CD4-positive, alpha-beta T cell treated with Interleukin-6 for 4 hours (primary cell): ENCODE data around the gene CPVL.

Experiments
- DNase-seq: peaks from one replicate; pipeline ENCODE4 v3.0.0-alpha.2; 2020; ENCODE audit warnings: mixed read lengths

Gene CPVL

DNA sequence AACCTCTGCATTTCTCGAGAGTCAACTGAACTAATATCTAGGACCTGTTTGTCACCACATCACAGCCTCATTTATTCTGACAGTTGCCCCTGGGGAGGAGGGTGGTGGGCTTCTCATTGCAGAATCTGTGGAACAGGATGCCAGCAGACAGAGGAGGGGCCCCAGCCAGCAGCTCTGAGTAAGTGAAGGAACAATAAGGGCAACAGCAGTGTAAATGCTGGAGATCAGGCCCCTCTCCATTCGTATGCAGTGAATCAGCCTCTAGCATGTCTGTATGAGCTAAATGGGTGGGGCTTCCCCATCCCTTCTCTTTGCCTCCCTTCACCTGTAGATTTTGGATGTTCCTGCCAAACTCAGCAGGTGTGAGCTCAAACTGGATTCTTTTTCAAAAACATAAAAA lies 7.7 kb upstream of the CPVL start:
- no peak for DNase-seq

DNA sequence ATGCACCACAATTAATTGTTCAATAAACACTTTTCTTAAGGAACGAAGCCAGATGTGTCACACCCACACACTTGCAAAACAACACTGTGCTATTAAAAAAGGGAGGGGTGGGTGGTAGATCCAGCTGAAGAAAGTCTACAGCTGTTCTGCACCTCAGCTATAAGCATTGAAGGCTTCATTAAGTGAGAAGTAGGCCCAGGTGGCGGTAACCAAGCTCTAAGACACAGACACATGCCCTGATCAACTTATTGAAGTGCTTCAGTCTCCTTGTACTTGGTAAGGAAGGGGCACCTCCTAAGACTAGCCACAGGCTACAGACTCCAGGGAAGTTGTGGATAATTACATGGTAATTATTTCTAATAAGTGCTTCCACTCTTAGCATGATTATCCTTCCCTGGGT lies 4.5 kb upstream of the CPVL start:
- no peak for DNase-seq

DNA sequence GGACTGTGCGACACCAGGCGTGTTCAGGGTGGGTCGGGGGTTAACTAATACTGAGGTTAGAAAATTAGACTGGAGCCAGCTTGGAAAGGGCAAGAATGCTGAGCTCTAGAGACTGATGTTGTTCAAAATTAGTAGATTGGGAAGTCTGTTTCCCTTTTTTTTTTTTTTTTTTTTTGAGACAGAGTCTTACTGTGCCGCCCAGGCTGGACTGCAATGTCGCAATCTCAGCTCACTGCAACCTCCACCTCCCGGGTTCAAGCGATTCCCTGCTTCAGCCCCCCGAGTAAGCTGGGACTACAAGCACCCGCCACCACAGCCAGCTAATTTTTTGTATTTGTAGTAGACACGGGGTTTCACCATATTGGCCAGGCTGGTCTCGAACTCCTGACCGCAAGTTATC lies 2.7 kb upstream of the CPVL start:
- DNase-seq, result no peak

DNA sequence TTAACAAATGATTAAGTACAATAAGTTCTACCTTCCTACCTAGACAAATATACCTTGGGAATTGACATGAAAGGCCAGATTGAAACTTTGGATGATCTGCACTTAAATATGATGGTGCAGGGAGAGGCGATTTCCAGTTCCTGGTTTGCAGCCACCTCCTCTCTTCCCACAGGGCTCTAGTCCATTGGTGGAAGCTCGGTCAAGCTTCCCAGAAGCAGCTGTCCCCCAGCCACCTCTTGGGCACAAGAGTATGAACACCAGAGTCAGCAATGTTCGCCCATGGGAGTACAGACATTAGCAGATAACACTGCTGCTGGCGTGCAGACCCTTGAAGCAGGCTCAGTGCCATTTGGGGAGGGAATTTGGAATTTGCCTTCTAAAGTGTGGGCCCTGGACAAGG lies 1.5 kb upstream of the CPVL start:
- no peak for DNase-seq

DNA sequence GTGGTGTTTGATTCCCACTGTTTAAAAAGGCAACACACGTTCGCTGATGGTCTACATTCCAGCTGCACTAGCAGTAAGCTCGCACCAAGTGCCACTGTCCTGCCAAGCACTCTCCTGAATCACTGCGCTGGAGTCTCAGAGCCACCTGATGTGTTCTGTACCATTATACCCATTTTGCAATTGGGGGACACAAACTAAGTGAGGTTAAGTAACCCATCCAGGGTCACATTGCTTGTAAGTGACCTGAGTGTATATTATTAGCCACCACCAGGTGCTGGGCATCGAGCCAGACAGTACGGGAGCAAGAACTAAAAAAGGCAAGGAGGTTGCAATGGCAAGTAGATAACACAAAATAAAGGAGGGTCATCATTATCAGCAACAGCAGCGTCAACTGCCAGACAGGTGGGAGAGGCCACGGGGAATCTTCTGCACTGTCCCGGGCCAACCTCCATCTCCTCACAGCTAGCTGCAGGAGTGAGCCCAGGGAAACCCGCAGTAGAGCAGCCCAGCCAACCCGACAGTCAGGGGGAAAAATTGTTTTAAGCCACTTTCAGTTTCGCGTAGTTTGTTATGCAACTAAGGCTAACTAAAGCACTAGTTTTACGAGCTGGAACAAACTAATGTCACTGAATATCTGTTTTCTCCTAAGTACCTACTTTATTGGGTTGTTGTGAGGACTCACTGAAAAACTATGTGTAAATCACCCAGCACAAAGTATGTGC lies 712 bp upstream of the CPVL start:
- DNase-seq, result no peak

DNA sequence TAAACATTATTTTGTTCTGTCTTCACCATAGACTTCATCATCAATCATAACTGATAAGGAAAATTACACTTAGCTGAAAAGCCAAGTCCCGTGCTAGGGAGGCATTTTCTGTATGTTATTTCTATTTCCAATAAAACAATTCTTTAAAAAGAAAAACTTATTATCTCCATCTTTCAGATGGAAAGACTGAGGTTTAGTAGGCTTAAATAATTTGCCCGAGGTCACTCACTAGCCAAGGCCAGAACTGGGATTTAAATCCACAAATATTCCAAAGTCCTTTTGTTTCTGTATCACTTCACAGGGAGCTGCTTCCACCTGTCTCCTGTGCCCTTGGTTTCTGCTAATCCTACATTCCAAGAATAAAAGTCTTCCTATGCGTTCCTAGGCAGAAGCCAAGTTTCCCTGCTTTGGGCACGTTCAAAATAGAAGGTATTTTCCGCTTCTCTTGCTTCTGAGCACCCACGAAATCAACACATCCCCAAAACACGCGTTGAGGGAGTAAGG lies 732 bp downstream of the CPVL start:
- no peak for DNase-seq

DNA sequence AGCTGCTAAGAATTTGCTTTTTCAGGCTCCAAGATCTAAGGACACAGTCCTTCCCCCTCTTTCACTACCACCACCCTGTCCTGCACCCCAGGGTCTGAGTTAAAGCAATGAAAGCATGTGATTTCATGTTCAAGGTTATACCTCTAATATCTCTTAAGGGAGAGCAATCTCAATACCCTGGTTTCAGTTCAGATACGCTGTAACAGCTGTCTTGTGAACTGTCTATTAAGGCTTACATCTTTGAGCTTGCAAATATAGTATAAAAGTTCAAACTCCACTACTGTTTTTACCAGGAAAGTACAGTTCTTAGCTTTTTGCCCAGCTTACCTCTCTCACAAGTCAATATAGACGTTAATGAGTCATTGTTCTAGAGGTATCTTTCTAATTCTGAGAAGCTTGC lies 2.6 kb downstream of the CPVL start:
- DNase-seq, result no peak

DNA sequence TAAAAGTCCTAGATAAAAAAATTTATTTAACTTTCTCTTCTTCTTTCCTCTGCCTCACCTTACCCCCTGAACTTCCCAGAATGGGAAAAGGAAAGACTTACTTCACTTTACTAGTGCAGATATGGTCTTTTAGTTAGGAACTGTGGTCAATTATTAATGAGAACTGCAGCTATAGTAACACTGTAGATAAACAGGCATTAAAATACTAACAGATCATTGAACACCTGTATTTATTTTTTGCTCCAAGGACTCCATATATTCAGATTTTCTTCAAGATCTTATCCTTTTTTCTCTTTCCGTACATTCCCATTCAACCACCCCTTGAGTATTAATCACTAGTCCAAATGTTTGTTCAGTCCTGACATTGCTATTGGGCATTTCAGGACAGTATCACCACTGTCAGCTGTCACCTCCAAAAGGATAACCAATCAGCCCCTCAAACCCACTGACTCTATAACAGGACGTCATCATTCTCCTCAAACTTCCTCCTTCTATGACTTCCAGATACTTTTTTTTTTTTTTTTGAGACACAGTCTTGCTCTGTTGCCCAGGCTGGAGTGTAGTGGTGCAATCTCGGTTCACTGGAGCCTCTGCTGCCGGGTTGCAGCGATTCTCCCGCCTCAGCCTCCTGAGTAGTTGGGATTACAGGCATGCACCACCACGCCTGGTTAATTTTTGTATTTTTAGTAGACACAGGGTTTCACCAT lies 4.2 kb downstream of the CPVL start:
- no peak for DNase-seq

DNA sequence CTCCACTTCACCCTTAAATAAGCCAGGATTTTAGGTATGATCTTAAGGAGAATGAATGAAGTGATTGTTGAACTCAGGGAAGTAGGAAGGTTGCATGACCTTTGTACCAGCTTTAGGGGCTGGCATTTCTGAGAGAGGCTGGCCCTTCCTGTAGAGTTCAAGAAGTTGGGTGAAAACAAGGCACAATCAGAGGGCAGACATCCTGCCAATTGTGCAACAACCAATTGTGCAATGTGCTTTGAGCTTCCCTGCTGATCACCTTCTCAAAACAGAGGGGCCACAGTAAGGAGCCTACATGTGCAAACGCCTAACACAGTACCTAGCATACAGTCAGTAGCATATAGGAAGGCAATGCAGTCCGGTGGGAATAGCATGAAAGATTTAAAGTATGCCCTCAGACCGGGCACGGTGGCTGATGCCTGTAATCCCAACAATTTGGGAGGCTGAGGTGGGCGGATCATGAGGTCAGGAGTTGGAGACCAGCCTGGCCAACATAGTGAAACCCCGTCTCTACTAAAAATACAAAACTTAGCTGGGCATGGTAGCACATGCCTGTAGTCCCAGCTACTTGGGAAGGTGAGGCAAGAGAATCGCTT lies 5.4 kb downstream of the CPVL start:
- no peak for DNase-seq

DNA sequence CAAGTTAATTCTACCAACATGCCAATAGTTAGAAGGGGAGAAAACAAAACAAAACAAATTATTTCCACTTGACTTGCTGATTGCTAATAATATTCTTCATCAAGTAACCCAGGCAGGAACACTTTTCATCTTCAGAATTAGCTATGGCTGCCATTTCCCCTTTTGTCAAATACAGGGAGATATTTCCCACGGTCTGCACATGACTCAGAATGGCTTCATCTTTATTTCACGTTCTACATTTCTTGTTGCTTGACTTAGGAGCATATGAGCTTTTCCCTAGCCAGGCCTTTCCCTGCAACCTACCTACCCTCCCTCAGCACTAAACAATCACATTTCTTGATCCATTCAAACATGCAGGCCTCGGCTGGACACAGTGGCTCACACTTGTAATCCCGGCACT lies 6.5 kb downstream of the CPVL start:
- DNase-seq, result no peak

DNA sequence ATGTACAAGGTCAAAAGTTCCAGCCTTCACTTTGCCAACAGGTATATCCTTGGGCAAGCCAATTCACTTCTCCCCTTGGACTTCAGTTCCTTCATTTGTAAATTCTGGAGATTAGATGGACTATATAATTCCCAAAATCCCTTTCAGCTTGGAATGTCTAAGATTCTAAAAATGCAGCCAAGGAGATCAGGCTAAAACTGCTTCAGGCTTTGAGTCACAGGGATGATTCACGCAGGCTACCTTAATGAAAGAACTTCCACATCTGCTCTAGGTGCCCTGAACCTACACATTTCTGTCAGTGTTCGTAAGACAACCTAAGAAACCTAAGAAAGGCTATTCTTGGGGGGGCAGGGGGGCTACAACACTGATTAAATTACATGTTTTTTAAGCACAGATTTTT lies 7.1 kb downstream of the CPVL start:
- DNase-seq, result no peak

DNA sequence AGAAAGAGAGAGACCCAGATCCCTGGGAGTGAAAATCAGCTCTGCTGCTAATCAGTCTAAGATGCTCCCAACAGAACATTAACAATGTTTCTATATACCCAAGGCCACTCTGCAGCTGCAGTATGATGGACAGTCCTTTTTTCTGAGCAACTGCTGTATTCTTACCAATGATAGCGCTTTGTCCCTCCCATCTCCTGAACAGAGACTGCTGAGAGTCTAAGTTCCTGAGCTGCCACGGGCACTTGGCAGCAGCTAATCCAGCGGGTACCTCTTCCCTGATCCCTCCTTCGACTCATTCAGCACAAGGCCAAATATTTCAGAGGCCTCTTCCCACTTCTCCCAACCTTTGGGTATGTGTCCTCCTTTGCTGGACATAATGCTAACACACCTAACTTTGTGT lies 7.7 kb downstream of the CPVL start:
- no peak for DNase-seq

DNA sequence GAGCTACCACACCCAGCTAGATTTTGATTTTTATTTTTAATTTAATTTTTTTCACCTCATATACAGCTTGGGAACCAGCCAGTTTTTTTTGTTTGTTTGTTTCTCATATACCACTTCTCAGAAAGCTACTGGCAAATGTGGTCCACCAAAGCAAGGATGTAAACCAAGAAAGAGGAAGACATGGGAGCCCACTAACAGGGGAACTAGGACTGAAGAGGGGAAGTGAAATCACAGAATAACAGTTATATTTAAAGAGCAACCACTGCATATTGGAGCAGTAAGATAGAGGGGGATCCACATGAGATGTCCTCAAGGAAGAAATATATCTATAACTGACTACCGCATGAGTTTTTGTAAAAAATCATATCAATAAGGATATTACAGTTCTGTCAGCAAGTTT lies 10.5 kb downstream of the CPVL start:
- no peak for DNase-seq

DNA sequence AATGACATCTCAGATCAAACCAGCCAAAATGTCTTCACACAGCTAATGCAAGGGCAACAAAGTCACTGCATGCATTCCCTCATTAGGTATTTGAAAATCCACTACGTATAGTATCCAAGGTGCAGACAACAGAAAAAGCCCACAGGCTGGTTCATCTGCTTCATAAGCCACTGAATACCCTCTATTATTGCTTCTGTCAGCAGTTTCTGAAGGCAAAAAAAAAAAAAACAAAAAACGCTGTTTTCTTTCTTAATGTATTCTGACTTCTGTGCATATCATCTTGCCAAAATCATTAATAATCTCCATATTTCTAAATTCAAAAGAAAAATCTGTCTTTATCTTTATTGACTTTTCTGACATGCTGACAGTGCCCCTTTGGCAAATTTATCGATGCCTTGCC lies 13.4 kb downstream of the CPVL start:
- no peak for DNase-seq

DNA sequence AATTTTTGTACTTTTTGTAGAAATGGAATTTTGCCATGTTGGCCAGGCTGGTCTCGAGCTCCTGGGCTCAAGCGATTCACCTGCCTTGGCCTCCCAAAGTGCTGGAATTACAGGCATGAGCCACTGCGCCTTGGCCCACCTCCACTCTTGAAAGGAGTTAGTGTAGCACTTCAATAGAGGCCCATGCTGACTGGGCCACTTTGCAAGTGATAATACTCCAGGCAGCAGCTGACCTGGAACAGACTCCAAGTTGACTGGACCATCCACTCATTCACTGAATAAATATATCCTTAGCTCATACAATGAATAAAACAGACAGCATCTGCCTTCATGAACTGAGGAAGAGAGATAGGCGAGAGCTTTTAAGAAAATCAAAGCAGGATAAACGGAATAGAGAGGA lies 14.7 kb downstream of the CPVL start:
- no peak for DNase-seq

DNA sequence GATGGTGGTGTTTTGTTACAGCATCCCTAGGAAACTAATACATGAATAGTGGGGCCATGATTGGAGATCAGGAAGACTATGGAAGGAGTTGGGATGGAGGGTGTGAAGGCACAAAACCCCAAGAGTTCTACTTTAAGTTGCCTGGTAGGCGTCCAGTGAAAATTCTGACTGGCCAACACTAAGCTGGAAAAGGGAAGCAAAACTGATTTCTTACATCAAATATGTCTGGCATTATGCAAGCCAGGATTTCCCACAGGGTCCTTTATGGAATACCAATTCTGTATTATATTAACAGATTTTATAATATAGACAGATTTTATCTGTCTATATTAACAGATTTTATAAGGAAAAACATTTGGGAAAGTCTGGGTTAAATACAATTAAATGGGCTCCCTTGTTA lies 16.2 kb downstream of the CPVL start:
- DNase-seq, result no peak

DNA sequence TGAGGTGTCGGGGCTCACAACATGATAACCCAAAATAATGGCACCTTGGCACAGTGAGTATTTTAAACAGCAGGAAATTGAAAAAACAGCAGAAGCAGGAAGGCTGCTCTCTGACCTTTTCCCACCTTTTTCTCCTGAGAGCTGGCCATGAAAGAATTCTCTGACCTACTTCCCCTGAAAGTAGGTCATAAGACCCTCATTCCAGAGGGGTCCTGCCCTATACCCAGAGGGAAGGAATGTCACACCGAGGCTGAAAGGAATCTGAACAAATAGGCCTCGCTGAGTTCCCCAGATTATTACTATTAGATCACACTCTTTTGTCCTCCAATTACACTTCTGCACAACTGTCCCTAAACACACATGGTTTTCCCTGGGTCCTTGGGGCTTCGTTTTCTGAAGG lies 18.8 kb downstream of the CPVL start:
- DNase-seq, result no peak

DNA sequence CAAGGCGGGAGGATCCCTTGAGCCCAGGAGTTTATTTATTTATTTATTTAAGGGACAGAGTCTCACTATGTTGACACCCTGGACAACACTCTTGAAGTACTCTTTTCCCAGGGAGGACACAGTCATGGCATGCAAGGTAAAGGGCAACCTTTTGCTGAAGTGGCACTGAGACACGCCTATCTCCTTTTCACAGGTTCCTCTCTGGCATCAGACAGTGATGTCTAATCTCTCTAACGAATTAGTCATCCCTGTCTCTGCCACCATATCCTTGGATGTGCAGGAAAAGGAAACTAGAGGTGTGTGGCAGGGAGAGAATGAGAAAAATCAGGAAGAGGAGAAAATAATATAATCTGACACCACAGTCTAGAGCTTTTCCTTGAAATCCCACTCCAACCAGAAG lies 19.5 kb downstream of the CPVL start:
- DNase-seq, result no peak

DNA sequence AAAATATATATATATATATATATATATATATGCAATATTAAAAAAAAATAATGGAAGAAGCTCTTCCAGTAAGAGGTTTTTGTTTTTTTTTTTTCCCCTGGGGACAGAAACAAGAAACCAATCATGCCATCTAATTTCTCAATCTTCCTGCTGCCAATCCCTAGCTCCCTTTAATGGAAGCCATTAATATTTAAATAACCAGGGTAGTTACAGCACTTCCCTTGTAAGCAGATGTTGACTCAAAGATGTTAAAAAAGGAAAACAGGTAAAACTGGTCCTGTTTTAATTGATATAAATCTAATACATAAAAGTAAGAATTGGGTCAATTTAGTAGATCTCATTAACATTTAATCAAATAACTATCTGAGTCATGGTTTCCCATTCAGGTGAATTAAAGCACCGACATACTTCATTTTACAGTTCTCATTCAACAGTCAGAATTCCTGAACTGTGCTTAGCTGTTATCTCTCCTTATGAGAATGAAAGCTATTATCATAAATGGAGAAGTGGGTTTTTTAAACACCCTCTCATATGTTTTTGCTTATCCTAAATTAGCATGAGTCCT lies 22.6 kb downstream of the CPVL start:
- no peak for DNase-seq

DNA sequence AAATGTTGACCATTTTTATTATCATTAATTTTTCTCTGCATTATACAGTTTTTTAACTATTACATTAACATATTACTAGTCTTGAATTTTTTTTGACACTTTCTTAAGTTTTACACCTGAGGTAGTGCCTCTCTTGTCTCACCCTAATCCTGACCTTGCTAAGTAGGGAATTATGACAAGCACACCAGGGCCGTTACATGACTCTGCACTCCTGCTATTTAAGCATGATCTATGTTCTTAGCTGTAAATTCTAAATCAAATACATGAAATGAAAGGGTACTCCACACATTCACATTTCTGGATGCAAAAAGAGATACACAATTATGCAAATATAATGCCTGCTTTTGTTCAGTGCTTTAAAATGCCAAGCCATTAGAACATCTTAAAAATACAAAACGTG lies 23.6 kb downstream of the CPVL start:
- DNase-seq, result no peak

DNA sequence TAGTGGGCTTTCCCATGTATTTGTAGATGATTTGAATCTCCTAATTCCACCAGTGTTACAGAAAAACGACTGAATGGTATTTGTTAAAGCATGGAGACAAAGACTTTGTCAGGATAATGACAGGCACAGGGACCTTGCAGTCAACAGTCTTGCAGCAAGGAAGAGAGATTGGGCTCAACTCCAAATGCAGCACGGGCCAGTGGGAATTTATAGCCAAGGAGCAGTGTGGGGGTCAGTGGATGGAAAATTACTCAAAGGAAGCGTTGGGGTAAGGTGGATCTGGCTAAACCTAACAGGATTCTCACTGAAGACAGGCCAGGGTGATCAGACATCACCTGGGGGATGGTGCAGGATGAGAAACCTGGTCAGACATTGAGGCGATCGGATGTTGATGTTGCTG lies 24.3 kb downstream of the CPVL start:
- DNase-seq, result no peak

DNA sequence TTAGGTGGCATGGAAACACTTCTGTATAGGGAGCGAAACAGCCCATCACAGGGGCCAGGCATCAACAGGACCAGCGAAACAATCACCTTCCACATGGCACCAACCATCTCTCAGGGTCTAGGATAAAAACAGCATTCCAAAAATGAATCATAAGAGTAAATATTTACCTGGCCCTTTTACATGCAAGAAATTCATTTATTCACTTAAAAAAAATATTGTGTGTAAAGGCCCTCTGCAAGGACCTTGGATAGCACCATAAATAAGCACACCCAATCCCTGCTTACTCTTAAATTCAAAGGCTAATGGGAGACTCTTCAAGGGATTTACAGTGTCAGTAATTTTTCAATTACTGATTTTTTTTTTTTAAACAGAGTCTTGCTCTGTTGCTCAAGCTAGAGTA lies 25.4 kb downstream of the CPVL start:
- no peak for DNase-seq

DNA sequence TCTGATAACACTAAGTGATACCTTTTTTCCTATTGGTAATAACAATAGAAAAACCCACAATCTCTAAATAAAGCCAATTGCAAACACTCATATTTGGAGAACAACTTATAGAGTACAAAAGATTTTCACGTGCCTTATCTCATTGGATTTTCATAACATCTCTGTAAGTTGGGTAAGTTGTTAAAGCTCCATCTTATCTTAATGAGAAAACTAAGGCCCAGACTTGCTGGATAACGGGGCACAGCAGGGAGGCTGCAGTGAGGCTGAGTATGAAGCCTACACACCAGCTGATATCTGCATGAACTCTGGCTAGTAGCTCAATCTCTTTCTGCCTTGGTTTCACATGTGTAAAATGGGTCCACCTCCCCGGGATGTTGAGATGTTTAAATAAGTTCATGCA lies 26.8 kb downstream of the CPVL start:
- DNase-seq, result no peak
